Trophoblast cell (in vitro differentiated cells and primary cell): ENCODE data around the gene GJB4.

Experiments
- DNase-seq, 2 donors: peaks; one replicate each; pipeline ENCODE4 v3.0.0-alpha.2; 2016
- H2AFZ ChIP-seq: 2 replicates; pipeline ENCODE4 v1.6.1; 2013; ENCODE audit warnings: low read length, moderate library complexity, mild to moderate bottlenecking; ENCODE audit not compliant: insufficient read depth, poor library complexity
- H2AK5ac ChIP-seq: 2 replicates; pipeline ENCODE4 v1.6.1; 2013; ENCODE audit warnings: mild to moderate bottlenecking, low read length
- H2BK120ac ChIP-seq: 2 replicates; pipeline ENCODE4 v1.6.1; 2013; ENCODE audit warnings: low read length, mild to moderate bottlenecking, moderate library complexity; ENCODE audit not compliant: insufficient read depth, poor library complexity
- H2BK12ac ChIP-seq: 2 replicates; pipeline ENCODE4 v1.6.1; 2013; ENCODE audit warnings: mild to moderate bottlenecking, low read length, moderate library complexity
- H2BK5ac ChIP-seq: 2 replicates; pipeline ENCODE4 v1.6.1; 2013; ENCODE audit warnings: low read length, low read depth, moderate library complexity, mild to moderate bottlenecking; ENCODE audit not compliant: poor library complexity
- H3K14ac ChIP-seq: 2 replicates; pipeline ENCODE4 v1.6.1; 2013; ENCODE audit warnings: mild to moderate bottlenecking, low read length
- H3K18ac ChIP-seq: 2 replicates; pipeline ENCODE4 v1.6.1; 2013; ENCODE audit warnings: mild to moderate bottlenecking, low read length
- H3K23ac ChIP-seq: 2 replicates; pipeline ENCODE4 v1.6.1; 2013; ENCODE audit warnings: low read length
- H3K27ac ChIP-seq: 2 replicates; pipeline ENCODE4 v1.5.1; 2013; ENCODE audit warnings: low read depth, mild to moderate bottlenecking, inconsistent platforms, low read length, moderate library complexity
- H3K27me3 ChIP-seq: 2 replicates; pipeline ENCODE4 v1.6.1; 2013; ENCODE audit warnings: inconsistent platforms, mild to moderate bottlenecking, low read length, moderate library complexity; ENCODE audit not compliant: insufficient read depth
- H3K36me3 ChIP-seq, 2 experiments: 1 replicate in 1 of 2; 2 replicates in 1 of 2; pipeline ENCODE4 v1.6.1; 2013; ENCODE audit warnings: low read length in 2 of 2, mild to moderate bottlenecking in 2 of 2, moderate library complexity in 1 of 2; ENCODE audit not compliant: insufficient read depth in 2 of 2, control insufficient read depth in 1 of 2
- H3K4ac ChIP-seq: 2 replicates; pipeline ENCODE4 v1.6.1; 2013; ENCODE audit warnings: low read depth, mild to moderate bottlenecking, low read length, moderate library complexity
- H3K4me1 ChIP-seq, 2 experiments: 1 replicate in 1 of 2; 2 replicates in 1 of 2; pipeline ENCODE4 v1.6.1; 2013; ENCODE audit warnings: low read length in 2 of 2, mild to moderate bottlenecking in 2 of 2, moderate library complexity in 1 of 2; ENCODE audit not compliant: insufficient read depth in 2 of 2, control insufficient read depth in 1 of 2
- H3K4me2 ChIP-seq: 2 replicates; pipeline ENCODE4 v1.6.1; 2013; ENCODE audit warnings: inconsistent platforms, mild to moderate bottlenecking, low read length, moderate library complexity
- H3K4me3 ChIP-seq: 2 replicates; pipeline ENCODE4 v1.5.1; 2013; ENCODE audit warnings: mild to moderate bottlenecking, low read depth, low read length, inconsistent platforms
- H3K79me1 ChIP-seq: one replicate; pipeline ENCODE4 v1.6.1; 2013; ENCODE audit warnings: low read length
- H3K79me2 ChIP-seq: 2 replicates; pipeline ENCODE4 v1.6.1; 2013; ENCODE audit warnings: low read length, mild to moderate bottlenecking; ENCODE audit not compliant: control insufficient read depth, insufficient read depth, poor library complexity
- H3K9ac ChIP-seq: 2 replicates; pipeline ENCODE4 v1.6.1; 2013; ENCODE audit warnings: mild to moderate bottlenecking, low read length
- H3K9me3 ChIP-seq: 2 replicates; pipeline ENCODE4 v1.6.1; 2013; ENCODE audit warnings: low read depth, mild to moderate bottlenecking, control low read depth, inconsistent platforms, low read length; ENCODE audit not compliant: insufficient read depth
- H4K12ac ChIP-seq: 2 replicates; pipeline ENCODE4 v1.6.1; 2013; ENCODE audit warnings: low read depth, mild to moderate bottlenecking, low read length, moderate library complexity
- H4K8ac ChIP-seq: 2 replicates; pipeline ENCODE4 v1.6.1; 2013; ENCODE audit warnings: low read depth, mild to moderate bottlenecking, low read length, moderate library complexity
- H4K91ac ChIP-seq: one replicate; pipeline ENCODE4 v1.6.1; 2013; ENCODE audit warnings: low read depth, mild to moderate bottlenecking, low read length, moderate library complexity
- WGBS: extraction: QIAGEN DNeasy Blood & Tissue Kit; methylation state at CpG from one replicate; pipeline ENCODE4 v1.1.7; 2013; ENCODE audit warnings: missing lambda C conversion rate; ENCODE audit not compliant: insufficient read length, insufficient coverage; ENCODE audit errors: extremely low coverage; 5-methylcytosine and 5-hydroxymethylcytosine counted together

GJB4 gene

GRCh38 chr1:34800214-34800613, 40.7 kb downstream of the GJB4 start:
- Histone ChIP-seq H3K14ac (no peak overlapping the region), H3K27ac (no peak overlapping the region), H3K27me3 (no peaks in the 10 kb centered on the region), H2BK5ac (no peak overlapping the region), H3K9ac (no peak overlapping the region), H3K9me3 (no peaks in the 10 kb centered on the region), H4K91ac (no peak overlapping the region), H2AK5ac (no peak overlapping the region), H3K36me3 (no peaks in the 10 kb centered on the region), H3K4me3 (no peak overlapping the region), H2AFZ (no peak overlapping the region), H4K12ac (no peak overlapping the region), H2BK120ac (no peak overlapping the region), H3K18ac (no peak overlapping the region), H3K4me1 (no peaks in the 10 kb centered on the region), H4K8ac (no peak overlapping the region), H3K4ac (no peak overlapping the region), H2BK12ac (no peak overlapping the region), H3K79me2 (no peaks in the 10 kb centered on the region), H3K23ac (no peak overlapping the region), H3K4me2 (no peak overlapping the region), H3K79me1 (no peaks in the 10 kb centered on the region)
- DNase-seq, result no peak
- no CpG with 5 or more reads among the region's 6 CpGs for WGBS

GRCh38 chr1:34803770-34804169, 44.2 kb downstream of the GJB4 start:
- Histone ChIP-seq H3K14ac (no peak overlapping the region), H2AK5ac (no peak overlapping the region), H3K27me3 (no peaks in the 10 kb centered on the region), H3K79me2 (no peaks in the 10 kb centered on the region), H3K4me3 (no peak overlapping the region), H3K9ac (no peak overlapping the region), H2BK12ac (no peak overlapping the region), H4K8ac (no peak overlapping the region), H3K4me2 (no peak overlapping the region), H4K12ac (no peak overlapping the region), H4K91ac (no peak overlapping the region), H3K27ac (no peak overlapping the region), H3K4ac (no peak overlapping the region), H3K18ac (no peak overlapping the region), H3K79me1 (no peaks in the 10 kb centered on the region), H3K23ac (no peak overlapping the region), H2BK120ac (no peak overlapping the region), H3K9me3 (no peaks in the 10 kb centered on the region), H2AFZ (no peak overlapping the region), H3K36me3 (no peaks in the 10 kb centered on the region), H2BK5ac (no peak overlapping the region), H3K4me1 (peaks cover 0 to 2% of the 10 kb centered on the region in 2 experiments)
- no peak for DNase-seq
- no CpG with 5 or more reads among the region's 3 CpGs for WGBS

GRCh38 chr1:34806396-34806795, 46.9 kb downstream of the GJB4 start:
- Histone ChIP-seq H2AFZ (no peak overlapping the region), H3K4ac (no peak overlapping the region), H3K23ac (no peak overlapping the region), H3K27me3 (no peaks in the 10 kb centered on the region), H4K12ac (no peak overlapping the region), H2BK120ac (no peak overlapping the region), H4K8ac (no peak overlapping the region), H3K4me1 (peaks cover 0 to 2% of the 10 kb centered on the region in 2 experiments), H3K27ac (no peak overlapping the region), H2BK5ac (no peak overlapping the region), H3K14ac (no peak overlapping the region), H3K4me3 (no peak overlapping the region), H2AK5ac (no peak overlapping the region), H4K91ac (no peak overlapping the region), H3K36me3 (no peaks in the 10 kb centered on the region), H3K9me3 (no peaks in the 10 kb centered on the region), H3K79me2 (no peaks in the 10 kb centered on the region), H2BK12ac (no peak overlapping the region), H3K79me1 (no peaks in the 10 kb centered on the region), H3K18ac (no peak overlapping the region), H3K4me2 (no peak overlapping the region), H3K9ac (no peak overlapping the region)
- WGBS, result no CpG with 5 or more reads among the region's 3 CpGs
- peak; percentile 26 to 71 for DNase-seq

- no peak overlapping the region for H4K12ac ChIP-seq
- no CpG with 5 or more reads among the region's 9 CpGs for WGBS
- H3K4me2 ChIP-seq, result no peak overlapping the region
- no peak overlapping the region for H2BK12ac ChIP-seq
- H3K27ac ChIP-seq, result no peak overlapping the region
- no peaks in the 10 kb centered on the region for H3K79me1 ChIP-seq
- no peak overlapping the region for H3K14ac ChIP-seq
- H3K4me3 ChIP-seq, result no peak overlapping the region
- H3K36me3 ChIP-seq, result no peaks in the 10 kb centered on the region
- no peaks in the 10 kb centered on the region for H3K79me2 ChIP-seq
- no peak overlapping the region for H2BK5ac ChIP-seq
- H3K4me1 ChIP-seq, result peaks cover 0 to 2% of the 10 kb centered on the region in 2 experiments
- H3K23ac ChIP-seq, result no peak overlapping the region
- no peak overlapping the region for H3K18ac ChIP-seq
- no peak overlapping the region for H3K9ac ChIP-seq
- H2AK5ac ChIP-seq, result no peak overlapping the region
- H4K91ac ChIP-seq, result no peak overlapping the region
- H2AFZ ChIP-seq, result no peak overlapping the region
- no peaks in the 10 kb centered on the region for H3K9me3 ChIP-seq
- peak in 1 of 2 donors; percentile 16 for DNase-seq
- no peaks in the 10 kb centered on the region for H3K27me3 ChIP-seq
- H2BK120ac ChIP-seq, result no peak overlapping the region
- H4K8ac ChIP-seq, result no peak overlapping the region
- H3K4ac ChIP-seq, result no peak overlapping the region
Observed at GRCh38 chr1:34808051-34808810, 48.7 kb downstream of the GJB4 start.
